Skin epidermis (tissue), 12 donors: ENCODE results near the gene POMGNT1.

Source experiments
- H3K27ac ChIP-seq, 21 experiments: fragments of 200-600 bp; sonication (generic) in 11 of 21; one replicate each; pipeline ENCODE4 v1.5.0; 2020; ENCODE audit warnings: mild to moderate bottlenecking in 3 of 21, inconsistent platforms in 2 of 21, moderate library complexity in 2 of 21
- H3K4me3 ChIP-seq, 7 experiments: fragments of 200-600 bp; sonication (generic) in 2 of 7; one replicate each; pipeline ENCODE4 v1.5.0; 2020; ENCODE audit warnings: inconsistent platforms in 2 of 7, mild to moderate bottlenecking in 2 of 7, moderate library complexity in 1 of 7

POMGNT1 gene

DNA sequence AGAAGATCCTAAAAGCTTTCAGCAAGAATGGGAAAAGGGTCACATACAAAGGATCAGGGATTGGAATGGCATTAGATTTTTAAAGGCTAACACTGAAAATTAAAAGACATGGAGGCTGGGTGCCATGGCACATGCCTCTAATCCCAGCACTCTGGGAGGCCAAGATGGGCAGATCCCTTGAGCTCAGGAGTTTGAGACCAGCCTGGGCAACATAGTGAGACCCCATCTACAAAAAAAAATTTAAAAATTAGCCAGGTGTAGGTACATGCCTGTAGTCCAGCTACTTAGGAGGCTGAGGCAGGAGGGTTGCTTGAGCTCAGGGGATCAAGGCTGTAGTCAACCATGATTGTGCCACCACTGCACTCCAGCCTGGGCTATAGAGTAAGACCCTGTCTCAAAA lies 17.3 kb upstream of the POMGNT1 start:
- no peak overlapping the region for H3K27ac ChIP-seq
- no peak overlapping the region for H3K4me3 ChIP-seq

DNA sequence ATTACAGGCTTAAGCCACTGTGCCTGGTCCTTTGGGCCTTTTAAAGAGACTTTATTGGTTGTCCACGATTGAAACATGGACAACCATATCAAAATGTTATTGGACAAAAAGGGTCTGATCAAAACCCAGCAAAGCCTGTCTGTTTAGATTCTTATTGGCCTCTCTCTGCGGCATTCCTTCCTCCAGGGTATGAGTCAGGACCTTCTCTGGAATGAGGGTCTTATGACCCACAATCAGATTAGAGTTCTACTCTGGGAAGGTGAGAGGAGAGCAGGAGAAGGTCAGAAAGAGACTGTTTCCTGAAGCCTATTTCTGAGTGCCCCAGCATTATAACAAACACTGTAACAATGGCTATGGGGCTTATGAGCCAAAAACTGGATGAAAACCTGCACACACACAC lies 12.8 kb upstream of the POMGNT1 start:
- no peak overlapping the region for H3K27ac ChIP-seq

DNA sequence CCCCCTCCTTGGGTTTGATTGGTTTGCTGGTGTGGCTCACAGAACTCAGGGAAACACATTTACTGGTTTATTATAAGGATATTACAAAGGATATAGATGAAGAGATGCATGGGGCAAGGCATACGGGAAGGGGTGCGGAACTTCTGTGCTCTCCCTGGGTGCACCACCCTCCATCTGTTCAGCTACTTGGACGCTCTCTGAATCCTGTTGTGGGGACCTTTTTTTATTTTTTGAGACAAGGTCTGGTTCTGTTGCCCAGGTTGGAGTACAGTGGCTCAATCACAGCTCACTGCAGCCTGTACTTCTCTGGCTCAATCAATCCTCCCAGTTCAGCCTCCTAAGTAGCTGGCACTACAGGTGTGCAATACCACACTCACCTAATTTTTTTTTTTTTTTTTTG lies 12.3 kb upstream of the POMGNT1 start:
- Histone ChIP-seq H3K27ac (no peak overlapping the region), H3K4me3 (no peak overlapping the region)

More for the DNA sequence above, 12.8 kb upstream of the POMGNT1 start:
- no peak overlapping the region for H3K4me3 ChIP-seq

DNA sequence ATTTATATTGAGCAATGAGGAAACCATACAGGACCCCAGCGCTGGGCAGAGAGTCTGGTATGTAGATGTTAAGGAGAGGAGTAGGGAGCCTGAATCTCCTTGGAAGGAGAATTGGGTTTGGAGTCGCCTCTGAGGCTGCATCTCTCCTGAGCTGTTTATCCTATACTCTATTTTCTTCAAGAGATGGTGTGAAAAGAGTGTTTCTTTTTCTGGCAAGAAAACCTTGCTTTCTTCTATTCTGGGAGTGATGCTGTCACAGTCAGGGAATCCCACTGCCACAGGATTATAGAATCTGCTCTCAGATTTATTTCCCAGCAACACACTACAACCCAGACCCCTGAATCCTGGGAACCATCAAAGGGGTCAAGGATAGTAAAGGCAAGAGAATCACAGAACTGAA lies 8.2 kb upstream of the POMGNT1 start:
- Histone ChIP-seq H3K4me3 (no peak overlapping the region), H3K27ac (peak overlapping the region in 3 of 21 experiments; percentile 12 to 81 (median 18))

DNA sequence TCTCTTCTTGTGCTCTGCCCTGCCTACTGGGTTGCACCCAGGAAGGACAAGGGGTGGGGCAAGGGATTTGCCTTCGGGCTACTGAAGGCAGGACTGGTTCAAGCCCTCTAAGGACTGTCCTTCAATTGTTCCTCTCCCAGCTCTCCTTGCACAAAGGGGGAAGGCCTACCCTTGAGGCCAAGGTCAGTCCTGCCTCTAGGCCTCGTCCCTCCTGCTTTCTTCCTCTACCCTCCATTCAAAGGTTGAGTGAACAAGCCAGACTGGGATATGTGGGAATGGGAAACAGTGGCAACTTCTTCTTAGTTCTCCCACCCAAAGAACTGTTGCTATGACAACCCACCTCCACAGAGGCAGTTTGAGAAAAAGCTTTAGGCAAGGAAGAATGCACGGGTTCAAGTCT lies 7.6 kb upstream of the POMGNT1 start:
- Histone ChIP-seq H3K4me3 (no peak overlapping the region), H3K27ac (peak overlapping the region in 8 of 21 experiments; percentile 11 to 81 (median 22))

DNA sequence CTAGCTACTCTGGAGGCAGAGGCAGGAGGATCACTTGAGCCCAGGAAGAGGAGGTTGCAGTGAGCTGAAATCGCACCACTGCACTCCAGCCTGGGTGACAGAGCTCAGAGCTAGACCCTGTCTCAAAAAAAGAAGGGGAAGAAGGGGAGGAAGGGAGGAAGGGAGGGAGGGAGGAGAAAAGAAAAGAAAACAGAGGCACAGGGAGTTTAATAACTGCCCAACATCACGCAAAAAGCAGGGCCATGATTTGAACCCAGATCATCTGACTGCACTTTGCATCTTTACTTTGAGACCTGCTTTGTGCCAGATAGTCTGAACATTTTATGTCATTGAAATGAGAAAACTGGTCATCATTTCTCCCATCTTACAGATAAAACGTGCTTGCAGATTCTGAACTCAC lies 6.9 kb upstream of the POMGNT1 start:
- Histone ChIP-seq H3K4me3 (no peak overlapping the region), H3K27ac (peak overlapping the region in 8 of 21 experiments; percentile 18 to 85 (median 72))

DNA sequence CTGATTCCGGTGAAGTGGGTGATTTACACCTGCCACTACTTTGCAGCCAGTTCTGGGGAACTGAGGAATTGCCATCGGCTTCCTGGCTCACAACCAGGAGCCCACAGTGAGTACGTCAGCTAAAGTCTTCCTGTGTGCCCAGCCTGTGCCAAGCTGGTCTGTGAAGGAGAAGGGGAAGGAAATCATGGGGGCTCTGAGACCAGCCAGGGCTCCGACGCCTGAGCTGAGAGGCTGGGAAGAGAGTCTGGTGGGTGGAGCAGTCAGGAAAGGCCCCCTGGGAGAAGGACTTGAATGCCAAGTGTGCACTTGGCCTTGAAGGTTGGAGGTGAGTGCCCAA lies 6.1 kb upstream of the POMGNT1 start:
- H3K27ac ChIP-seq: peak overlapping the region in 11 of 21 experiments; percentile 65 to 89 (median 79)
- peak overlapping the region in 5 of 7 experiments; percentile 49 to 68 (median 58) for H3K4me3 ChIP-seq

DNA sequence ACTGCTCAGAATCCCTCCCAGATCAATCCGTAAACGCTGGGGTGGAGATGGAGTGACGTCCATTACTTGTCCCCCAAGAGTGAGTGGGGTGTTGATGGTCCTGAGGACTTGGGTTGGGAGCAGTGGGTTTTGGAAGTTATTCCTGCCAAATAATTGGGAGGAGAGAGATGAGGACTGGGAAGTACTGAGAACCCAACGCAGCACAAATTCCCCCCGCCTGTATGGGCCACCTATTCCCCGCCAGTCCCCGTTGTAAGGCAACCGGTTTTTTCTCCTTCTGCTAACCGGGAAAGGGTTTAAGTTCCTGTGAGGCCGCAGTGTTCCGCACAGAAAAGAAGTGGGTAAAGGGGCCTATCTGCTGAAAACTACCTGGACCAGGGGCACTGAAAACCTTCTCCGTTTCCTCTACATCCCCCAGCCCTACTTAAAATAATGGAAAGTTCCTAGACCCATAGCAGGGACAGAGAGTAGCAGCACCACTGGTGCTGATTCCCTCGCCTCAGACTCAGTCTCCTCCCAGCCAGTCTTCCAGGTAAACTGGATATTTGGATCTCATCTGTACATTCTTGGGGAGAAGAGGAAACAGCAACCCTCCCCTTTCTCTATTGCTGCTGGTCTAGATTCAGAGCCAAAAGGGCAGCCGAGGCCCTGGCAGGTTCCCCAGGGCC lies 5.6 kb upstream of the POMGNT1 start:
- Histone ChIP-seq H3K27ac (peak overlapping the region in 17 of 21 experiments; percentile 41 to 89 (median 72)), H3K4me3 (peak overlapping the region; percentile 49 to 73 (median 61))

DNA sequence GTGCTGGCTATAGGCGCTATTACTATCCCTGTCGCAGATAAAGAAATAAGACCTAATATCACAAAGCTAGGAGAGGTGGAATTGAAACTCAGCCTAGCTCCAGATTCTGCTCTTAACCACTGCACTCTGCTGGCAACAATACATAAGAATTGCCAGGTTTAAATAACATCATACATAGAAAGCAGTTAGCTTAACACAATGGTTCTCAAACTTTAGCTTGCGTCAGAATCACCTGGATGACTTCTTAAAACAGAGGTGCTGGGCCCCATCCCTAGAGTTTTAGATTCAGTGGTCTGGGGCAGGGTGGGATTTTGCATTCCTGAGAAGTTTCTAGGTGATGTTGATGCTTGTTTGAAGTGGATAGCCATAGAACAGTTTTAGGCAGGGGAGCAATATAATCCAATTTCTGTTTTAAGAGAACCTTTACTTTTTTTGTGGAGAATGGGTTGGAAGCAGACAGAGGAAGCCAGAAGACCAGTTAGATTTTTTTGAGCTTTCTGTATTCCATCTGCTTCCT lies 1.1 kb upstream of the POMGNT1 start:
- peak overlapping the region in 4 of 21 experiments; percentile 84 to 93 (median 91) for H3K27ac ChIP-seq

DNA sequence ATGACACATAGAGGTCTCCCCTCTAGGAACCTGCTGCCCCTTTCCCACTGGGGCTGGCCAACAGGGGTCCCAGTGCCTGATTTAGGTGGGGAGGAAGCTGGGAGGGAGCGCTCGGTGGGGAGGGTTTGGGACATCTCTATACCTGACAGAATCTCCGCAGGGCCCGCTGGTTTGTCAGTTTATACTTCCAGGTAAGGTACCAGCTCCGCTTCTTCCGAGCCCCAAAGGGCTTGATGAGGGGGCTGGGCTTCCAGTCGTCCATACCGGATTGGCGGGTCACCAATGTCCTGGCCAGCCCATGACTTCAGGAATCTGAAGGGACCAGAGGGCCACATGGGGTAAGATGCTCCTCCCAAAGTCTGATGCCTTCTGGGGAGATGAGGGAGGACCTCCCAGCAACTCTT lies 672 bp downstream of the POMGNT1 start:
- H3K4me3 ChIP-seq: peak overlapping the region; percentile 53 to 81 (median 67)
- H3K27ac ChIP-seq: peak overlapping the region in 19 of 21 experiments; percentile 62 to 93 (median 86)

More for the DNA sequence above, 1.1 kb upstream of the POMGNT1 start:
- peak overlapping the region in 3 of 7 experiments; percentile 60 to 76 (median 74) for H3K4me3 ChIP-seq

DNA sequence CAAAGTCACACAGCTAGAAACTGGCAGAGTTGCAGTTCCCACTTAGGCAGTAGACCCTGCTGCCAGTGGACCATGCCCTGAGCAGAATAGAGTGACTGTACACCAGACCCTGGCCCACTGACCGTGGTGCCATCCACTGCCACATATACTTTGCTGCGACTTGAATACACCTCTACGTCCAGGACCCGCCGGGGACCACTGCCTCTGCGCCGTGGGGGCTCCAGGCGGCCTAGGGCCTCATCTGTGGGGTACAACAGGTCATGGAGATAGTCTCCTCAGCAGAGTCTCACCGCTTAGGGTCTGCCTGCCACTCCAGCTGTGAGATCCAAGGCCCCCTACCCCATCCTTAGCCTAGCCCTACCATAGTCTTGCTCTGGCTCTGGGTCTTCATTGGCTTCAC lies 1.6 kb downstream of the POMGNT1 start:
- Histone ChIP-seq H3K4me3 (no peak overlapping the region), H3K27ac (peak overlapping the region in 3 of 21 experiments; percentile 18 to 83 (median 20))

DNA sequence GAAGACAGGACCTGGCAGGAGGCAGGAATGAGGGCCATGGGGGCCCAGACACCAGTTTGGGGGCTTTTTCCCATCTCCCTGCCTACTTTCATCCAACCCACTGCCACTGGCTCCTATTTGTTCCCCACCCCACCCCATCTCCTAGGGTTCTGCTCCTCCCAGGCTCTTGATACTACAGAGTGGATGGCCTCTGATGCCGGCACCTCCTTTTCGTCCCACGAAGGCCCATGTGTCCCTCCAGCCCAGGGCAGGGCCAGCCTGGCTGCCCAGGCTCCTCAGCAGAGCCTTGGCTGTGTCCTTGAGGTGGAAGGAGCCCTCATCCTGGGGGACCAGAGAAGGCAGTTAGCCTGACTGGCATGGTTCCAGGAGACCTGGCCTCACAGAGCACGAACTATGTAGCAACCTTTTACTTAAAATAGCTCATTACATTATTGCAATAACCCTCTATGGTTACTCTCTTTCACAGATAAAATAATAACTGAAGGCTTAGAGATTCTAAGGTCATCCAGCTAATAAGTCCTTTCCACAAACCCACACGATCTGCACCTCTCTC lies 3.5 kb downstream of the POMGNT1 start:
- Histone ChIP-seq H3K4me3 (no peak overlapping the region), H3K27ac (no peak overlapping the region)

DNA sequence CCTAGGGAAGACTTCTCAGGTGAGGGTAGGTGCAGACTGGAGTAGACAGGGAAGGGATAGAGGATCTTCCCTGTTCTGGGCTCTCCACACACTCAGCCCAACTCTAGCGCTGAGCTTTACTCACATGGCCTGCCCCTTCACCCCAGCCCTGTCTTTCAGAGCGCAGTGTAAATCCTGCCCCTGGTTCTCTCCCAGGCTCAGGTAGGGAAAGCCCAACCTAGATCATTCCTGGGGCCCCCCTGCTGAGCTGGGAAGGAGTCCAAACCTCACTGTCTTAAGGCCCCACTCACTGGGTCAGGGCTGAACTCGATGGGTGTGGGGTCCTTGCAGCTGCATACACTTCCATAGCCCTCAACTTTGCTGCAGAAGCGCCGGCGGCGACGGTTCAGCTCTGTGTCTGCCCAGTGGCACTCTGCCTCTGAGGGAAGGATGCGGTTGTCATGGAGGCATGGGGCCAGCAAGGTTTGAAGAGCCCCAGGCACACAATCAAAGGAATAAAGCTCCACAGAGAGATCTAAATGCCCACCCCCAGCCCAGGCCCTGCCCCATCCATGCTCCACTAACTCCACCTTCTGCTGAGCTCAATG lies 4.2 kb downstream of the POMGNT1 start:
- no peak overlapping the region for H3K27ac ChIP-seq
- no peak overlapping the region for H3K4me3 ChIP-seq

DNA sequence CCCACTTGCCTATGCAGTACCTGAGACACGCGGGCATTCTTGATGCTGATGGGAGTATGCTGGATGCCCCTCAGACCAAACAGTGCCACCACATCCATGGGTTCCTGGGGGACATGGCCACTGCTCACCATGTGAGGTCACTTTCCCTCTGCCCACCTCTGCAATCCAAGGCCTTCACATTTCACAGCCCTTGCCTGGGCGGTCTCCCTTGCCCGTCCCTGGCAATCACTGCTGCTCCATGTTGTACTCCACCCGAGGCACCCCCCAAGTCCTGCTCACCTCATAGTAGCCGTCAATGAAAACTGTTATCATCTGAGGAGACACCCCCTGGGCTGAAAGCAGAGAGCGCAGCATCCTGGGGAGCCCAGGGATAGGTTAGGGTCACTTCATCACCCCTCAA lies 4.9 kb downstream of the POMGNT1 start:
- Histone ChIP-seq H3K27ac (no peak overlapping the region), H3K4me3 (no peak overlapping the region)

DNA sequence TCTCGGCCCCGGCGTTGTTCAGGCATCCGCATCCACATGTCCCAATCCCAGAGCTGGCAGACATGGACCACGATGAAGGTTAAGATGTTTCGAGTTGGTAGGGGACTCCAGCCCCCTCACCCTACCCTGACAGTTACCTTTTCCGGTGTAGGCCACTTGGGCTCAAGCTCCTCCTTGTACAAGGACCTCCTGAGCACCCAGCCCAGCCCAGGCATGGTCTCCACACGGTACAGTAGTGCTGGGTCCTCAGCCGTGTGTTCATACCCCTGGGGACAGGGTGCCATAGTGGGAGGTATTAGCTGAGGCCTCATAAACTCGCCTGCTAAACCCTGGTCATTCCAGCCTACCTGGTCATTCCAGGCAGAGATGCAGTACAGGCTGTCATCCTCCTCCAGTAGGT lies 6.1 kb downstream of the POMGNT1 start:
- H3K27ac ChIP-seq: no peak overlapping the region
- H3K4me3 ChIP-seq: no peak overlapping the region

DNA sequence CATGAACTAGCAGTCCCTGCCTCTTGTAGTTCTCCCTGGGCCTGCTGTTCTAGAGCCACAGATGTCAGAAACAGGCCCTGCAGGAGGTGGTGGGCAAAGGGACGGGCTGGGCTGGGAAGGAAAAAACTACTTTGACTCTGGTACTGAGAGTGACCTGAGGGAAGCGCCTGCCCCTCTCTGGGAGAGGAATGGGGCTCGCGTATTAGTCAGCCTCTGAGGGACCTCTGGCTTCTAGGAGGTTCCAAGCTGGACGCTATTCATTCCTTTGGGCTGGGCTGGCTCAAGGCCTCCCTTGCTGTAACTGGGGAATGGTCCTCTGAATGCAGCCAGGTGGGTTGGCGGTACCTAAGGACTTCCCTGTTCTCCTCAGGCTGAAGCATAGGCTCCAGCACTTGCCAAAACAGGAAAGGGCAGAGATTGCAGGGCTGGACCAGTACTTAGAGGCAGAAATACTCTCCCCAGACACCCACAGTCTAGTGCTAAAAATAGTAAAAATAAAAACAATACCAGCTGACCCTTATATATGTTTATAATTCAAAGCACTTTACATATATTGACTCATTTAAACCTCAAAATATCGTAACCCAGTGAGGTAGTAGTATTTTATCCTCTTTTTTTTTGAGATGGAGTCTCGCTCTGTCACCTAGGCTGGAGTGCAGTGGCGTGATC lies 7.1 kb downstream of the POMGNT1 start:
- no peak overlapping the region for H3K4me3 ChIP-seq
- H3K27ac ChIP-seq: no peak overlapping the region

DNA sequence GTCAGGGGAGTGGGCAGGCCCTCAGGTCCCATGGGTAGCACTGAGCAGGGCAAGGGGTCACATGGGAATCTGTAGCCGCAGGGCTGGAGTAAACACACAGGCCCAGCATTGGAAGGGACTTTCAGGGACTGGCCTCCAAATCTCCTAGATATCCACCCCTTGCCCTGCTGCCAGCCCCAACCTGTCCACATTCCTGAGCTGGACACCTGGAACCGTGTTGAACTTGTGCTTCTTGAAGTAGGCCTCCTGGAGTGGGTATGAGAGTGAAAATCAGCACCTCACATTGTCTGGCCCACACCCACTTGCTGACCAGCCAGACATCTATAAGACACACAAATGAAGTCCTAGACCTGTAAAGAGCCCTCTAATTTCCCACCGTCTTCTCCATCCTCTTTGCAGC lies 7.7 kb downstream of the POMGNT1 start:
- H3K4me3 ChIP-seq: no peak overlapping the region
- H3K27ac ChIP-seq: no peak overlapping the region

DNA sequence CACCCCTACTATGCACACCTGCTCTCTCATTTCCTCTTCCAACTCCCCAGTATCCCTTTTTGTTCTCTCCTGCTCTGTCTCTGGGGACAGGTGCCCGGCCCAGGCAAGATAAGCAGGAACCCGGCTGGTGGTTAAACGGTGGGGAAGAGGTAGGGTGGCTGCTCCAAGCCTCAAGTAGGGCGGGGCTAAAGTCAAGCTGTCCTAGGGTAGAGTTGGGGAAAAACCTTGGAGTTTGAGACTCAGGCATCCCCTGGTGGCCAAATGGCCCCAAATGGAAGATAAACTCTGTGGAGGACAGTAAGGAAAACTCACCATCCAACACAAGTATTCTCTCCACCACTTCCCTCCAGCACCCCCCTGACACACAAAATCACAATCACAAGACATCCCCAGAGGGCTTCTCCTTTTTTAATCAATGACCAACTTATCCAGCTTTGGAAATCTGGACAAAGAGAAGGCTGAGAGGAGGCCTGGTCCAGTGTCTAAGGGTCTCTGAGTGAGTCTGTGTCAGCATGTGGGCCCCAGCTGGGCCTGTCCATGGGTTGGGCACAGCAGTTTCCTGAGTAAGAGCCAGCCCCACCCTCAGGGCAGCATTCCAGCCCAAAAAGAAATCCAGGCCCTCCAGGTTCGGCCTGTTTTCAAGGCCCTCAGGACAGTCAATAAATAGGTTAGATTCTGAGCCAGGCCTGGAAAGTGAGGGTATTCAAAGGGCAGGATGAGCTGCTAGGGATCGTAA lies 9.8 kb downstream of the POMGNT1 start:
- Histone ChIP-seq H3K27ac (peak overlapping the region in 10 of 21 experiments; percentile 29 to 73 (median 35)), H3K4me3 (no peak overlapping the region)

DNA sequence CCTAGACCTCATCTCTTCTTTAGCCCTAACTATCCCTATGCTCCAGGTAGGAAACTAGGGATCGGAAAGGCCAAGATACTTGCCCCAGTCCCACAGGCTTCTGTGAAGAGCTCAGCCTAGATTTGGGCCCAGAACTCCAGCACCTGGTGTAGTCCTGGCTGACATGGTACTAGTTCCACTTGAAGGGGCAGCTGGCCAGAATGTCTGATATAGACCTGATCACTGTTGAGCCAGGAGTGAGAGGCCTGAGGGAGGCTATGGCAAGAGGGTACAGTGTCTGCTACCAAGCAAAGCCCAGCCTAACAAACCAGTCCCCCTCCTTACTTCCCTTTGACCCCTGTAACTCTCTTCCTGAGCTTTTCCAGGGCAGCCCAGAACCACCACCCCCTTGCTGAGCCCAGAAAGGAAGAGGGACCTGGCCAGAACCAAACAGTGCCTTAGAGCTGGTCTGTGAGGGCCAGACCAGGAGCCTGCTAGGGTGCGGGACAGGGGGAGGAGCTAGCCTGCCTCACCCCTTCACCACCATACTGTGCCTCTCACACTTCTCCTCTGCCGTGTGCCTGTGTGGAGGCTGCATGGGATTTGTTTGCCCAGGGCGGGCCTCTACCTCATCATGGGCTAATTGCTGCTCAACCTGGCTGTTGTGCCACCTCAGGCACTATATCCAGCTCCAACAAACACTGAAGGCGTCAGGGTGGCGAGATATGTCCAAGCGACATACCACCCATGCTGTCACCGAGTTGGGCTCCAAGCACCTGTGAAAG lies 10.9 kb downstream of the POMGNT1 start:
- Histone ChIP-seq H3K4me3 (no peak overlapping the region), H3K27ac (peak overlapping the region in 3 of 21 experiments; percentile 32 to 52 (median 38))
